Lung (tissue), 12 donors: ENCODE measurements around the gene PKP1. TPM values are rescaled to one million over a fixed set of nuclear protein-coding genes. Genes with fewer than 3 reads are reported as not detected.

Experiments
- ATAC-seq: fragments of 200-7000 bp; cut with Tn5 transposase; one replicate; pipeline ENCODE4 v1.9.1; 2020; ENCODE audit warnings: moderate number of reproducible peaks; ENCODE audit not compliant: insufficient read depth, low FRiP score
- DNase-seq, 3 donors: peaks; one replicate each; pipeline ENCODE4 v3.0.0-alpha.2; 2013 to 2017
- H3K27ac ChIP-seq, 2 donors: one replicate each; pipeline ENCODE4 v1.5.1; 2013; ENCODE audit warnings: mild to moderate bottlenecking in 2 of 2, moderate library complexity in 2 of 2, control low read depth in 1 of 2, inconsistent platforms in 1 of 2, low read depth in 1 of 2, low read length in 1 of 2
- H3K27me3 ChIP-seq, 3 donors: one replicate each; pipeline ENCODE4 v1.5.1; 2013; ENCODE audit warnings: low read length in 2 of 3; ENCODE audit not compliant: control insufficient read depth in 3 of 3, insufficient read depth in 3 of 3
- H3K36me3 ChIP-seq, 4 donors: one replicate each; pipeline ENCODE4 v1.5.1; 2013; ENCODE audit warnings: low read length in 4 of 4, mild to moderate bottlenecking in 1 of 4, moderate library complexity in 1 of 4; ENCODE audit not compliant: control insufficient read depth in 4 of 4, insufficient read depth in 4 of 4
- H3K4me1 ChIP-seq, 5 donors: one replicate each; pipeline ENCODE4 v1.5.1; 2013; ENCODE audit warnings: low read length in 5 of 5, mild to moderate bottlenecking in 2 of 5, moderate library complexity in 1 of 5; ENCODE audit not compliant: control insufficient read depth in 5 of 5, insufficient read depth in 5 of 5
- H3K4me3 ChIP-seq: one replicate; pipeline ENCODE4 v1.5.1; 2013; ENCODE audit warnings: mild to moderate bottlenecking, control low read depth, moderate library complexity
- H3K9ac ChIP-seq, 2 donors: one replicate each; pipeline ENCODE4 v1.5.1; 2013; ENCODE audit warnings: low read length in 2 of 2, control low read depth in 1 of 2; ENCODE audit not compliant: insufficient read depth in 1 of 2
- H3K9me3 ChIP-seq, 4 donors: one replicate each; pipeline ENCODE4 v1.5.1; 2013; ENCODE audit warnings: low read length in 3 of 4, mild to moderate bottlenecking in 1 of 4, moderate library complexity in 1 of 4; ENCODE audit not compliant: control insufficient read depth in 4 of 4, insufficient read depth in 3 of 4
- CTCF ChIP-seq: IDR thresholded peaks from 2 replicates; pipeline ENCODE4 v1.5.1; 2012; ENCODE audit warnings: mild to moderate bottlenecking; ENCODE audit errors: control extremely low read depth, extremely low read depth
- WGBS, 2 donors: extraction: QIAGEN DNeasy Blood & Tissue Kit; methylation state at CpG; one replicate each; pipeline ENCODE4 v1.1.7; 2013; 5-methylcytosine and 5-hydroxymethylcytosine counted together
- polyA plus RNA-seq, 2 donors: library from polyadenylated mRNA; stranded (reverse); fragments of 200-250 nt; gene quantifications; one replicate each; pipeline ENCODE4 v1.2.1, GENCODE V29; 2013
- total RNA-seq, 2 donors: library from RNA; depleted of rRNA in 1 of 2; stranded (reverse); fragments of >200 nt in 1 of 2; gene quantifications; one replicate each; pipeline ENCODE4 v1.2.1, GENCODE V29; 2014 to 2021
- donor health status: control.
- donor health status: control.
- donor health status: Bipolar disorder and iron deficiency.
- donor health status: healthy.
- donor health status: DM: yes; HTN: yes; CAD: no.

The PKP1 gene
- total and polyA plus RNA-seq, 4 donors = 0.88 to 14.2 (median 3.1) TPM

GRCh38 chr1:201364808-201365105, 81.5 kb downstream of the PKP1 start:
- H3K27me3 ChIP-seq = no peaks in the 10 kb centered on the region
- no peak for DNase-seq
- no peak overlapping the region for H3K27ac ChIP-seq
- H3K9ac ChIP-seq = no peak overlapping the region
- no peak overlapping the region for H3K4me3 ChIP-seq
- ATAC-seq = no peak
- H3K36me3 ChIP-seq = peaks cover 0 to 2% (median 0%) of the 10 kb centered on the region in 4 donors
- TF ChIP-seq CTCF = no peak
- H3K9me3 ChIP-seq = no peaks in the 10 kb centered on the region
- 88 to 94% methylated on average over 6 of the region's 6 CpGs for WGBS, 2 donors
- H3K4me1 ChIP-seq = no peaks in the 10 kb centered on the region

- H3K27me3 ChIP-seq = no peaks in the 10 kb centered on the region
- DNase-seq (no peak), ATAC-seq (no peak)
- 81 to 92% methylated on average over 11 of the region's 11 CpGs for WGBS, 2 donors
- no peaks in the 10 kb centered on the region for H3K9me3 ChIP-seq
- no peak overlapping the region for H3K9ac ChIP-seq
- TF ChIP-seq CTCF = no peak
- no peak overlapping the region for H3K4me3 ChIP-seq
- H3K4me1 ChIP-seq = no peaks in the 10 kb centered on the region
- no peak overlapping the region for H3K27ac ChIP-seq
- peaks cover 0 to 2% (median 0%) of the 10 kb centered on the region in 4 donors for H3K36me3 ChIP-seq
Measured at GRCh38 chr1:201365251-201365650, 81.9 kb downstream of the PKP1 start.

- TF ChIP-seq CTCF = no peak
- peaks cover 0 to 2% (median 0%) of the 10 kb centered on the region in 4 donors for H3K36me3 ChIP-seq
- H3K9ac ChIP-seq = no peak overlapping the region
- no peaks in the 10 kb centered on the region for H3K27me3 ChIP-seq
- H3K4me1 ChIP-seq = no peaks in the 10 kb centered on the region
- H3K4me3 ChIP-seq = no peak overlapping the region
- ATAC-seq = no peak
- no peaks in the 10 kb centered on the region for H3K9me3 ChIP-seq
- 77 to 79% methylated on average over 7 of the region's 7 CpGs for WGBS, 2 donors
- no peak for DNase-seq
- H3K27ac ChIP-seq = no peak overlapping the region
Measured at GRCh38 chr1:201366696-201367095, 83.4 kb downstream of the PKP1 start.

- no peak for TF ChIP-seq CTCF
- Histone ChIP-seq H3K9me3 (no peaks in the 10 kb centered on the region), H3K27ac (peak overlapping the region in 1 of 2 donors; percentile 77), H3K36me3 (no peaks in the 10 kb centered on the region), H3K4me1 (no peaks in the 10 kb centered on the region), H3K4me3 (no peak overlapping the region), H3K27me3 (peaks cover 0 to 5% (median 2%) of the 10 kb centered on the region in 3 donors), H3K9ac (no peak overlapping the region)
- 70 to 76% methylated on average over 6 of the region's 6 CpGs for WGBS, 2 donors
- DNase-seq (peak in 1 of 3 donors; percentile 45), ATAC-seq (no peak)
Measured at GRCh38 chr1:201369209-201369608, 85.9 kb downstream of the PKP1 start.
